COLO829 (cell line): Measurements from ENCODE around the gene TIGD1.

Experiments used
- DNase-seq: peaks from one replicate; pipeline ENCODE4 v3.0.0; 2012; ENCODE audit warnings: low spot score

TIGD1 gene

DNA sequence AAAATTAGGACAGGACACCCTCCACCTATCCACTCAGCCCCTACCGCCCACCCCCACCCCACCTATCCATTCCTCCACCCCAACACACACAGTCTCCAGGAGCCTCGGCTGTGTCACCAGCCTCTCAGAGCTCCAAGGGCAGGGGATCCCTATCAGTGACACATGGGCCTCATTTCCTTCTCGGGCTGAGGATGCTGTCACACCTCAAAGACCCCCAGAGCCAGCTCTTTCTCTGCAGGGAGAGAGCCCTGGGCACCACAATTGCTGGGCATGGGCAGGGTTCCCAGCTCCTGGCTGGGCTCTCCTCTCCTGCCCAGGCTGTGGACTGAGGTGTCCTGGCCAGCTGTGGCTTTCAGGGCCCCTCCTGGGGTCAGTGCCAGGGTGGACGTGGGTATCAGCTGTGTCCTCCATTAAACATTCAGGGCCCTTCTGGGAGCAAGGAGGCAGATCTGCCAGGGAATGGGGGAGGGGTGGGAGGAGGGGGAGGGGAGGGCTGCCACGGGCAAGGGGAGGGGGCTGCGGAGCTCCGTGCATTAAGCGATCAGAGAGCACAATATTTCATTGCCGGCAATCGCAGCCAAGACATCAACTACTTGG, 48.5 kb downstream of the TIGD1 start:
- DNase-seq: no peak

DNA sequence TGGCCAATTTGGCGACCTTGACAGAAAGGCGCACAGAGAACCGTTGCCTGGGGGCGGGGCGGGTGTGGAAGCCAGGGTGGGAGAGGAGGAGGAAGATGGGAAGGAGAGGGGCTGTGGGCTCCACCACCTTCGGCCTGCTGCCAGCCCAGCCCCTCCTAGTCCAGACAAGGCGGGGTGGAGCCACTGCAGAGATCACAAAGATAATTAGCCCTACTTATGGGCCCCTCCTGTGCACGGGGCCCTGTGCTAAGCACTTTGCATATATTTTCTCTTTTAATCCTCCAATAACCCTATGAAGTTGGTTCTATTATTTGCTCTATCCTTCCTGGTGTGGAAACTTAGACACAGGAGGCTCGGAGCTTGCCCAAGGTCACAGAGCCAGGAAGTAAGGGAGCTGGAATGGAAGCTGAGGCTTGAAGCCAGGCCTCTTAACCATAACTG, 49.0 kb downstream of the TIGD1 start:
- DNase-seq: no peak

DNA sequence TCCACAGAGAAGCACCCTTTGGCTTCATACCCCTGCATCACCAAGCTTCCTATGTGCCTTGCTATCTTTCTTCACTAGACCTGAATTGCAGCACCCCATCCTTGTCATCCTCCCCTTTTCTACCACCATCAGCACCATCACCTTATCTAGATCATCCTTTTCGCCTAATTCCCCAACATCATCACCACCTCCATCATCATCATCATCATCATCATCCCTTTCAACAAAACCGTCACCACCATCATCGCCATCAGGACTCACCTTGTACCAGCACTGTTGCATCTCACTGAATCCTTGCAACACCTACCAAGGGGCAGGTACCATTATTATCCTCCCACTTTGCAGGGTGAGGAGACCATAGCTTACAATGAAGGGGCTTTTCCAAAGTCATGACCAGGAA, 51.9 kb downstream of the TIGD1 start:
- no peak for DNase-seq
